ENCODE measurements around the gene OTOS.

DNA sequence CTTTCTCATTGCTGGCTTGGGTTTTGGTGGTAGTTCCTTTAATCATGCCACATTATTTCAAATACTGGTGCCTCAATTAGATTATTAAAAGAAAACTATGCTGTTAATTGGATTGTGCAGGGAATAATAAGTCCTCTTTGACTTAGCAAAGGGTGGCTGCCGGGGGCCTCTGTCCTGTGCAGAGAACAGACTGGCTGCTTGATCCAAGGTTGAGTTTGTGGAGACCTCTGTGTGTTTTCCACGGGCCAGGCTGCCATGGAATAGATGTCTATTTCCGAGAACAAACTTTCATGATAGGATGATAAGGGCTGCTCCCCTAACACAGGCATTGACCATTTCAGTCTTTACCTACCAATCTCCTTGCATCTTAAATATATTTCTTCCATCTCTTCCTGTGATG, 30.4 kb upstream of the OTOS start:
- TF ChIP-seq CTCF (IDR thresholded peaks at IDR 0.05) = no peak
- no peak for TF ChIP-seq POLR2A (IDR thresholded peaks at IDR 0.05)
- TF ChIP-seq EP300 (IDR thresholded peaks at IDR 0.05) = no peak
- TF ChIP-seq POLR2AphosphoS5 (IDR thresholded peaks at IDR 0.05) = no peak
